Hepatocyte (in vitro differentiated cells): ENCODE results near the gene SOS1.

ENCODE experiments used
- CTCF ChIP-seq: fragments of 200-600 bp; sonication (generic); IDR thresholded peaks from 2 replicates; pipeline ENCODE4 v1.5.1; 2016; ENCODE audit warnings: antibody characterized with exemption, mild to moderate bottlenecking; ENCODE audit not compliant: poor library complexity
- EZH2 ChIP-seq: fragments of 200-600 bp; sonication (generic); IDR thresholded peaks from 2 replicates; pipeline ENCODE4 v1.6.1; 2016; ENCODE audit warnings: antibody characterized with exemption, mild to moderate bottlenecking, borderline replicate concordance
- EZH2phosphoT487 ChIP-seq: fragments of 200-600 bp; sonication (generic); IDR thresholded peaks from one replicate; pipeline ENCODE4 v1.6.1; 2018; ENCODE audit warnings: antibody characterized with exemption, mild to moderate bottlenecking, low read depth, moderate library complexity; ENCODE audit not compliant: unreplicated experiment, severe bottlenecking

GRCh38 chr2:38951766-38952165, 169.1 kb downstream of the SOS1 start:
- TF ChIP-seq CTCF (no peak), EZH2phosphoT487 (no peak), EZH2 (no peak)
